Smooth muscle cell (in vitro differentiated cells): ENCODE measurements around the gene SAMD13. TPM values are rescaled to one million over a fixed set of nuclear protein-coding genes. Genes with fewer than 3 reads are reported as not detected.

Experiments
- DNase-seq: peaks from one replicate; lab custom pipeline; 2025; ENCODE audit not compliant: unreplicated experiment; lab: John Stamatoyannopoulos, UW
- H2AFZ ChIP-seq: fragments of 200-600 bp; sonication (generic); 2 replicates; pipeline ENCODE4 v1.6.0; 2016; ENCODE audit warnings: antibody characterized with exemption, low read depth, mild to moderate bottlenecking
- H3F3A ChIP-seq: fragments of 200-600 bp; sonication (generic); 2 replicates; pipeline ENCODE4 v1.6.0; 2017; ENCODE audit warnings: antibody characterized with exemption, low read depth
- H3K27ac ChIP-seq: fragments of 200-600 bp; sonication (generic); 2 replicates; pipeline ENCODE4 v1.5.1; 2016; ENCODE audit warnings: low read depth, mild to moderate bottlenecking
- H3K27me3 ChIP-seq: fragments of 200-600 bp; sonication (generic); 2 replicates; pipeline ENCODE4 v1.6.1; 2016; ENCODE audit warnings: low read depth, mild to moderate bottlenecking
- H3K36me3 ChIP-seq: fragments of 200-600 bp; sonication (generic); 2 replicates; pipeline ENCODE4 v1.5.1; 2016; ENCODE audit warnings: low read depth
- H3K4me1 ChIP-seq: fragments of 200-600 bp; sonication (generic); 2 replicates; pipeline ENCODE4 v1.5.1; 2016; ENCODE audit warnings: low read depth
- H3K4me2 ChIP-seq: fragments of 200-600 bp; sonication (generic); 2 replicates; pipeline ENCODE4 v1.6.0; 2016; ENCODE audit warnings: mild to moderate bottlenecking
- H3K4me3 ChIP-seq: fragments of 200-600 bp; sonication (generic); 2 replicates; pipeline ENCODE4 v1.5.1; 2016; ENCODE audit warnings: mild to moderate bottlenecking
- H3K79me2 ChIP-seq: fragments of 200-600 bp; sonication (generic); 2 replicates; pipeline ENCODE4 v1.6.0; 2016; ENCODE audit warnings: low read depth, mild to moderate bottlenecking
- H3K9ac ChIP-seq: fragments of 200-600 bp; sonication (generic); 2 replicates; pipeline ENCODE4 v1.6.0; 2016; ENCODE audit warnings: low read depth
- H3K9me3 ChIP-seq: fragments of 200-600 bp; sonication (generic); replicated peaks from 2 replicates; pipeline ENCODE4 v1.5.1; 2016; ENCODE audit warnings: low read depth
- H4K20me1 ChIP-seq: fragments of 200-600 bp; sonication (generic); 2 replicates; pipeline ENCODE4 v1.6.0; 2016; ENCODE audit warnings: low read depth
- WGBS: methylation state at CpG from one replicate; pipeline ENCODE4 v1.1.7; 2016; ENCODE audit warnings: low lambda C conversion rate; 5-methylcytosine and 5-hydroxymethylcytosine counted together
- polyA plus RNA-seq: library from polyadenylated mRNA; unstranded; fragments of >200 nt; fragmentation: Nextera tagmentation; extraction: Ambion mirVana; gene quantifications from 2 replicates; pipeline ENCODE4 v1.2.1, GENCODE V29; 2016
- total RNA-seq: library from RNA; depleted of rRNA; stranded (reverse); fragments of >200 nt; gene quantifications from 2 replicates; pipeline ENCODE4 v1.2.3, GENCODE V29; 2014
- TF ChIP-seq, protein P1 (sequence below): fragments of 200-600 bp; sonication (generic); IDR thresholded peaks from 2 replicates; pipeline ENCODE4 v1.5.1; 2017; ENCODE audit warnings: borderline replicate concordance, mild to moderate bottlenecking, antibody characterized with exemption; ENCODE audit not compliant: insufficient read depth, poor library complexity, severe bottlenecking

SAMD13 gene
- total and polyA plus RNA-seq, 2 experiments from 2014 or later, result 0.66 to 2.7 TPM

DNA sequence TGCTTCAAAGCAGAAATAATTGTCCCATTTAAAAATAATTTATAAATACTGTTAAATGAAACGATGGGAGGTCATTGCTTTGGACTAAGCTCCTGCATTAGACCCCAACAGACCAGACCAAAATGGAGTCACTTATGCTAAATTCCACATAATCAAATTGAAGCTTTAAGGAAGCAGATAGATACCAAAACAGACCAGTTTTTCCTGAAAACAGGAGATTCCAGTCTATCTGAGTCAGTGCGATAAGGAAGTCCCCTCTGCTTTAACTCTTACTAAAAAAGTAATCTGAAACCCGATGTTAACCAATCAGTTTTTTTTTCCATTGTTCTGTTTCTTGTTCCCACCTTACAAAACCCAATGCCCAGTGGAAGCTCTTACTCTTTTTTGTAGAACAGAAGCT is 80.6 kb downstream of the SAMD13 start:
- Histone ChIP-seq H3K9me3 (no peaks in the 10 kb centered on the region), H3K79me2 (no peaks in the 10 kb centered on the region), H3K27ac (peak overlapping the region; percentile 23), H3F3A (peaks cover 7% of the 10 kb centered on the region), H3K4me2 (peak overlapping the region; percentile 75), H3K9ac (no peak overlapping the region), H4K20me1 (no peaks in the 10 kb centered on the region), H3K27me3 (no peaks in the 10 kb centered on the region), H3K36me3 (no peaks in the 10 kb centered on the region), H2AFZ (peak overlapping the region; percentile 47), H3K4me3 (no peak overlapping the region), H3K4me1 (peaks cover 19% of the 10 kb centered on the region)
- WGBS, result 37% methylated on average over 3 of the region's 3 CpGs
- no peak for DNase-seq
- TF ChIP-seq, protein P1, sequence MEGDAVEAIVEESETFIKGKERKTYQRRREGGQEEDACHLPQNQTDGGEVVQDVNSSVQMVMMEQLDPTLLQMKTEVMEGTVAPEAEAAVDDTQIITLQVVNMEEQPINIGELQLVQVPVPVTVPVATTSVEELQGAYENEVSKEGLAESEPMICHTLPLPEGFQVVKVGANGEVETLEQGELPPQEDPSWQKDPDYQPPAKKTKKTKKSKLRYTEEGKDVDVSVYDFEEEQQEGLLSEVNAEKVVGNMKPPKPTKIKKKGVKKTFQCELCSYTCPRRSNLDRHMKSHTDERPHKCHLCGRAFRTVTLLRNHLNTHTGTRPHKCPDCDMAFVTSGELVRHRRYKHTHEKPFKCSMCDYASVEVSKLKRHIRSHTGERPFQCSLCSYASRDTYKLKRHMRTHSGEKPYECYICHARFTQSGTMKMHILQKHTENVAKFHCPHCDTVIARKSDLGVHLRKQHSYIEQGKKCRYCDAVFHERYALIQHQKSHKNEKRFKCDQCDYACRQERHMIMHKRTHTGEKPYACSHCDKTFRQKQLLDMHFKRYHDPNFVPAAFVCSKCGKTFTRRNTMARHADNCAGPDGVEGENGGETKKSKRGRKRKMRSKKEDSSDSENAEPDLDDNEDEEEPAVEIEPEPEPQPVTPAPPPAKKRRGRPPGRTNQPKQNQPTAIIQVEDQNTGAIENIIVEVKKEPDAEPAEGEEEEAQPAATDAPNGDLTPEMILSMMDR, result no peak

DNA sequence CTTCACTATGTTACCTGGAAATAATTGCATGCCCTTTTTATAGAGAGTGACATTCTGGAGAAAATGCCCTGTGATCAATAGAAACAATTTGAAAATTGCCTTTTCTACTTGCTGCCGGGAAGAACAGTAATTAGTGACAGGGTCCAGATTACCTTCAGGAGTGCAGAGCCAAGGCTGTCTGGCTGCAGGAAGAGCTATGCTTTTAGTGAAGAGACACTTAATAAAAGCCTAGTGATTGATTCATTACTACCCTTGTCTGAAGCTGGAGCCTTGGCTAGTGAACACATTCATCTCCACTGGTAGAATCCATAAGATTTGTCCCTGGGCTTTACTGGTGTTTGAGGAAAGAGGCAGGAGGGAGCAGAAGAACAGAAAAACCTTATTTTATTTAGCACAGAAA is 83.8 kb downstream of the SAMD13 start:
- H3K27ac ChIP-seq, result no peak overlapping the region
- H3K27me3 ChIP-seq, result no peaks in the 10 kb centered on the region
- WGBS, result 16% methylated on average over 1 of the region's 1 CpG
- peaks cover 8% of the 10 kb centered on the region for H3K4me1 ChIP-seq
- H3K36me3 ChIP-seq, result no peaks in the 10 kb centered on the region
- no peak overlapping the region for H3K9ac ChIP-seq
- H3K4me2 ChIP-seq, result no peak overlapping the region
- H3K79me2 ChIP-seq, result no peaks in the 10 kb centered on the region
- no peak for DNase-seq
- H3F3A ChIP-seq, result no peaks in the 10 kb centered on the region
- TF ChIP-seq, protein P1, result no peak
- H2AFZ ChIP-seq, result no peak overlapping the region
- H3K4me3 ChIP-seq, result no peak overlapping the region
- H4K20me1 ChIP-seq, result no peaks in the 10 kb centered on the region
- H3K9me3 ChIP-seq, result no peaks in the 10 kb centered on the region

DNA sequence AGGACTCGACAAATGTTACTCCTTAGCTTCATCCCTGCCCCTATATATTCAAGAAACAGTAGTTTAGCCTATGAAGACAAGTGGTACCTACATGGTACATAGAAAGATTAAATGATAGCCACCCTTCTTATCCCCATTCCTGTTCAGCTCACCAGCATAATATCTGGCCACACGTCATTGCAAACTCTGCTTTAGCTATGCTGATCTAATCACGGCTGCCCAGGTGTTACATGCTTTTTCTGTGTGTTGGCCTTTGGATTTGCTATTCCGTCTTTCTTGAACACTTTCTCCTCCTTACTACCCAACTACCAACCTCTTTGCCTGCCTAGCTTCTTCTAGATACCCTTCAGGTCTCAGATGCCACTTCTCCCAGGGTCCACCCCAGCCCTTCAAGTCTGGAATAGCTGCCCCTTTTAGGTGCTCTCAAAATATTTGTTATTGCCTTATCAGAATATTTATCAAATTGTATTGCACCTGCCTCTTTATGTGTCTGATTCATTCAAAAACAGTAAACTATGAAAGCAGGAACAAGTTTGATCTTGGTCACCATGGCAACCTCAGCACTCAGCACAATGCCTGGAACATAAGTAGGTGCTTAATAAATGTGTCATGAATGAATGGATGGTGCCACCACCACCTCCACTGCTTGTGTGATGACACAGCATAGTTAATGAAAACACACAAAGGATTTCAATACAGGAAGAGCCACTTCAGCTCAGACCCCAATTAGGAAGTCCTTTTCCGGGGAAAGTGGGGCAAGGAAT is 85.4 kb downstream of the SAMD13 start:
- Histone ChIP-seq H3F3A (no peaks in the 10 kb centered on the region), H4K20me1 (no peaks in the 10 kb centered on the region), H3K27ac (no peak overlapping the region), H3K4me1 (peaks cover 2% of the 10 kb centered on the region), H3K4me2 (no peak overlapping the region), H3K9ac (no peak overlapping the region), H3K9me3 (no peaks in the 10 kb centered on the region), H3K36me3 (no peaks in the 10 kb centered on the region), H2AFZ (no peak overlapping the region), H3K79me2 (no peaks in the 10 kb centered on the region), H3K27me3 (no peaks in the 10 kb centered on the region), H3K4me3 (no peak overlapping the region)
- TF ChIP-seq, protein P1, result no peak
- no peak for DNase-seq
- 72% methylated on average over 5 of the region's 5 CpGs for WGBS

DNA sequence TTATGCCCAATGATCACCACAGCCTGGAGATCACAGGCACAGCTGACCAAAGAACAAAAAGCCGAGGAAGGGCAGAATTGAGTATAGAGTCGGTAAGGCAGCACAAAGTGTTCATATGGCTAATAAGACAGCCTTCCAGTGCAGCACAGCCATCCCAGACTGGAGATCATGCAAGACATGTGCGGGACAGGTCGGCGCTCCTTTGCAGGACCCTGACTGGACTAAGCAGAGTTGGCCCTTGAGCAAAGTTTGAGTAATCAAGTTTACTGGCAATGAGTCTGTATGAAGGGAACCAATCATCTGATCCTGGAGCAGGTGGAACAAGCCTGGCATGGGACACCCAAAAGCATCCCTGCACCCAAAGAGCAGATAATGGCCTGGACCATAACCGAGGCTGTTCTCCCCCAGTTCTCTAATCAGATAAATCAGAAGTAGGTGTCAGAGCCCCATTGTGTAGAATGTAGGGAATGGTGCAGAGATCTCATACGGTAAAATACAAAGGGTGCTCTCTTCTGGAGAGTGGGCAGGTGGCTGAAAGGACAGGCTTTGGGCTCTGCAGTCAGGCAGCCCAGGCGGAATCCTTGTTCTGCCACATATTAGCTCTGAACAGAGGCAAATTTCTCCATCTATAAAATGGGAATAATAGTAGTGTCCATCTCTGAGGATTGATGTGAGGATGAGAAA is 86.1 kb downstream of the SAMD13 start:
- H3K4me2 ChIP-seq, result no peak overlapping the region
- H3K36me3 ChIP-seq, result no peaks in the 10 kb centered on the region
- H3K27ac ChIP-seq, result no peak overlapping the region
- no peaks in the 10 kb centered on the region for H3F3A ChIP-seq
- no peaks in the 10 kb centered on the region for H3K79me2 ChIP-seq
- H3K9ac ChIP-seq, result no peak overlapping the region
- H3K4me1 ChIP-seq, result no peaks in the 10 kb centered on the region
- 96% methylated on average over 8 of the region's 8 CpGs for WGBS
- TF ChIP-seq, protein P1, result no peak
- no peak overlapping the region for H3K4me3 ChIP-seq
- H3K27me3 ChIP-seq, result no peaks in the 10 kb centered on the region
- H4K20me1 ChIP-seq, result no peaks in the 10 kb centered on the region
- no peaks in the 10 kb centered on the region for H3K9me3 ChIP-seq
- no peak overlapping the region for H2AFZ ChIP-seq
- no peak for DNase-seq
